Measurements from ENCODE around the gene DCPS.

- no peak for TF ChIP-seq MYC (IDR thresholded peaks at IDR 0.05; ENCODE audit: low read depth, low read length)
- no peak for TF ChIP-seq CTCF (IDR thresholded peaks at IDR 0.05; ENCODE audit: low read depth, low read length)
- no peak for TF ChIP-seq POLR2A (IDR thresholded peaks at IDR 0.05; ENCODE audit: extremely low read depth, insufficient read length)
These were observed 90.2 kb downstream of the DCPS start for GRCh38 chr11:126394036-126394435.
